Limb (tissue), 2 donors: ENCODE data around the gene UBASH3B.

Experiments used
- DNase-seq, 2 donors: peaks; one replicate each; pipeline ENCODE4 v3.0.0-alpha.2; 2016; ENCODE audit errors: extremely low spot score in 2 of 2

UBASH3B gene

GRCh38 chr11:122646549-122647340 is 8.8 kb upstream of the UBASH3B start:
- DNase-seq: no peak

- no peak for DNase-seq
These were observed 7.7 kb upstream of the UBASH3B start for GRCh38 chr11:122647736-122648275.

GRCh38 chr11:122649116-122649515 is 6.4 kb upstream of the UBASH3B start:
- no peak for DNase-seq

GRCh38 chr11:122650619-122651018 is 4.9 kb upstream of the UBASH3B start:
- DNase-seq: no peak

- no peak for DNase-seq
These were observed 3.0 kb upstream of the UBASH3B start for GRCh38 chr11:122652495-122652894.

- DNase-seq: no peak
These were observed 1.5 kb upstream of the UBASH3B start for GRCh38 chr11:122653916-122654585.

- DNase-seq: peak; percentile 24 to 80
These were observed 630 bp downstream of the UBASH3B start for GRCh38 chr11:122656073-122656630.

GRCh38 chr11:122656631-122657101 is 1.1 kb downstream of the UBASH3B start:
- peak in 1 of 2 donors; percentile 72 for DNase-seq

GRCh38 chr11:122659676-122660554 is 4.4 kb downstream of the UBASH3B start:
- no peak for DNase-seq

GRCh38 chr11:122661182-122661945 is 5.8 kb downstream of the UBASH3B start:
- no peak for DNase-seq

- no peak for DNase-seq
These were observed 7.7 kb downstream of the UBASH3B start for GRCh38 chr11:122663056-122663740.

GRCh38 chr11:122663764-122664163 is 8.2 kb downstream of the UBASH3B start:
- DNase-seq: no peak

- DNase-seq: no peak
These were observed 8.7 kb downstream of the UBASH3B start for GRCh38 chr11:122664188-122664587.

- DNase-seq: no peak
These were observed 10.3 kb downstream of the UBASH3B start for GRCh38 chr11:122665861-122666260.

GRCh38 chr11:122666743-122667142 is 11.2 kb downstream of the UBASH3B start:
- no peak for DNase-seq

- no peak for DNase-seq
These were observed 13.1 kb downstream of the UBASH3B start for GRCh38 chr11:122668562-122669090.

- DNase-seq: no peak
These were observed 14.6 kb downstream of the UBASH3B start for GRCh38 chr11:122670131-122670530.

- peak in 1 of 2 donors; percentile 32 for DNase-seq
These were observed 15.9 kb downstream of the UBASH3B start for GRCh38 chr11:122671400-122671891.

GRCh38 chr11:122672892-122673291 is 17.4 kb downstream of the UBASH3B start:
- no peak for DNase-seq
